ENCODE data around the gene SLC22A6.

SLC22A6 gene

GRCh38 chr11:62983536-62984199 is 1.1 kb downstream of the SLC22A6 start:
- H2BK120ac ChIP-seq (ENCODE audit: low read depth, low read length): no peak overlapping the region
- H3K23ac ChIP-seq (ENCODE audit: low read length): no peak overlapping the region
- H3K36me3 ChIP-seq (ENCODE audit: control insufficient read depth, insufficient read depth, low read length): no peaks in the 10 kb centered on the region
- no peak overlapping the region for H3K4ac ChIP-seq (ENCODE audit: low read depth, low read length)
- no peak for DNase-seq
- no peak overlapping the region for H4K8ac ChIP-seq (ENCODE audit: low read depth, low read length)
- H3K79me1 ChIP-seq (ENCODE audit: low read length): no peaks in the 10 kb centered on the region
- no peak overlapping the region for H3K4me2 ChIP-seq (ENCODE audit: low read length)
- H2AK5ac ChIP-seq (ENCODE audit: low read length): no peak overlapping the region
- H3K9ac ChIP-seq (ENCODE audit: low read length): no peak overlapping the region
- no peak overlapping the region for H2BK15ac ChIP-seq (replicated peaks; ENCODE audit: low read depth)
- H2BK5ac ChIP-seq (ENCODE audit: low read length): no peak overlapping the region
- H3K27ac ChIP-seq (ENCODE audit: low read depth, low read length): no peak overlapping the region
- H3K4me1 ChIP-seq (ENCODE audit: control insufficient read depth, low read depth, low read length): no peaks in the 10 kb centered on the region
- no CpG with 5 or more reads among the region's 13 CpGs for WGBS (ENCODE audit: extremely low coverage, insufficient coverage, low lambda C conversion rate)
- H3K27me3 ChIP-seq (ENCODE audit: insufficient read depth, low read length, poor library complexity): no peaks in the 10 kb centered on the region
- no peak overlapping the region for H3K4me3 ChIP-seq (ENCODE audit: low read length)
- H3K79me2 ChIP-seq (ENCODE audit: control insufficient read depth, insufficient read depth, low read length): no peaks in the 10 kb centered on the region
- no peak overlapping the region for H3K56ac ChIP-seq (ENCODE audit: low read length)
- no peak overlapping the region for H4K5ac ChIP-seq (ENCODE audit: low read length)
- no peak overlapping the region for H3K18ac ChIP-seq (ENCODE audit: low read length)

DNA sequence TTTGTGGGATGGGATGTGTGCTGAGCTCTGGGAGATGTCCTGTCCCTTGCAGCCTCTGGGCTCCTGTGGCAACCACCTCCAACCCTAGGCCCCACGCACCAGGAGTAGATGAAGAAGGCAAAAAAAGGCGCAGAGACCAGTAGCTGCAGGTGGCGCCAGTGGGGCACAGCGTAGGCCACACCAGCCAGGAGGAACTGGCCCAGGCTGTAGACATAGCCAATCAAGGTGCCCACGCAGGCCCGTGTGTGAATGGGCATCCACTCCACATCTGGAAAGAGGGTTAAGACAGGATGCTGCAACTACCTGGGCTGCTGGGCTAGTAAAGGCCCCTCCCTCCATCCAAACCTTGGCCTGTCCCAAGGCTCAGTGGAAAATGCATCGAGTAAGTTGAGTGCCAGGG is 3.0 kb downstream of the SLC22A6 start:
- Histone ChIP-seq H2AK5ac (ENCODE audit: low read length) (no peak overlapping the region), H3K4me2 (ENCODE audit: low read length) (no peak overlapping the region), H2BK120ac (ENCODE audit: low read depth, low read length) (no peak overlapping the region), H3K36me3 (ENCODE audit: control insufficient read depth, insufficient read depth, low read length) (no peaks in the 10 kb centered on the region), H3K56ac (ENCODE audit: low read length) (no peak overlapping the region), H4K8ac (ENCODE audit: low read depth, low read length) (no peak overlapping the region), H3K4me3 (ENCODE audit: low read length) (no peak overlapping the region), H3K79me2 (ENCODE audit: control insufficient read depth, insufficient read depth, low read length) (no peaks in the 10 kb centered on the region), H3K27ac (ENCODE audit: low read depth, low read length) (no peak overlapping the region), H3K4me1 (ENCODE audit: control insufficient read depth, low read depth, low read length) (no peaks in the 10 kb centered on the region), H3K9ac (ENCODE audit: low read length) (no peak overlapping the region), H2BK15ac (replicated peaks; ENCODE audit: low read depth) (no peak overlapping the region), H4K5ac (ENCODE audit: low read length) (no peak overlapping the region), H3K4ac (ENCODE audit: low read depth, low read length) (no peak overlapping the region), H3K27me3 (ENCODE audit: insufficient read depth, low read length, poor library complexity) (no peaks in the 10 kb centered on the region), H3K79me1 (ENCODE audit: low read length) (no peaks in the 10 kb centered on the region), H3K23ac (ENCODE audit: low read length) (no peak overlapping the region), H3K18ac (ENCODE audit: low read length) (no peak overlapping the region), H2BK5ac (ENCODE audit: low read length) (no peak overlapping the region)
- peak; percentile 26 for DNase-seq
- no CpG with 5 or more reads among the region's 7 CpGs for WGBS (ENCODE audit: extremely low coverage, insufficient coverage, low lambda C conversion rate)

GRCh38 chr11:62980133-62980760 is 4.5 kb downstream of the SLC22A6 start:
- no peak overlapping the region for H2BK5ac ChIP-seq (ENCODE audit: low read length)
- H2BK15ac ChIP-seq (replicated peaks; ENCODE audit: low read depth): no peak overlapping the region
- no peaks in the 10 kb centered on the region for H3K4me1 ChIP-seq (ENCODE audit: control insufficient read depth, low read depth, low read length)
- no peak overlapping the region for H2BK120ac ChIP-seq (ENCODE audit: low read depth, low read length)
- peak; percentile 37 for DNase-seq
- no peak overlapping the region for H3K4ac ChIP-seq (ENCODE audit: low read depth, low read length)
- no peak overlapping the region for H3K27ac ChIP-seq (ENCODE audit: low read depth, low read length)
- H3K9ac ChIP-seq (ENCODE audit: low read length): no peak overlapping the region
- no peaks in the 10 kb centered on the region for H3K79me2 ChIP-seq (ENCODE audit: control insufficient read depth, insufficient read depth, low read length)
- no peak overlapping the region for H3K4me3 ChIP-seq (ENCODE audit: low read length)
- no peaks in the 10 kb centered on the region for H3K27me3 ChIP-seq (ENCODE audit: insufficient read depth, low read length, poor library complexity)
- no peak overlapping the region for H3K56ac ChIP-seq (ENCODE audit: low read length)
- no peaks in the 10 kb centered on the region for H3K79me1 ChIP-seq (ENCODE audit: low read length)
- WGBS (ENCODE audit: extremely low coverage, insufficient coverage, low lambda C conversion rate): no CpG with 5 or more reads among the region's 1 CpG
- H4K5ac ChIP-seq (ENCODE audit: low read length): no peak overlapping the region
- H2AK5ac ChIP-seq (ENCODE audit: low read length): no peak overlapping the region
- H4K8ac ChIP-seq (ENCODE audit: low read depth, low read length): no peak overlapping the region
- H3K18ac ChIP-seq (ENCODE audit: low read length): no peak overlapping the region
- H3K23ac ChIP-seq (ENCODE audit: low read length): no peak overlapping the region
- no peaks in the 10 kb centered on the region for H3K36me3 ChIP-seq (ENCODE audit: control insufficient read depth, insufficient read depth, low read length)
- no peak overlapping the region for H3K4me2 ChIP-seq (ENCODE audit: low read length)

GRCh38 chr11:62976109-62976508 is 8.7 kb downstream of the SLC22A6 start:
- H3K27me3 ChIP-seq (ENCODE audit: insufficient read depth, low read length, poor library complexity): no peaks in the 10 kb centered on the region
- H3K27ac ChIP-seq (ENCODE audit: low read depth, low read length): no peak overlapping the region
- no peak overlapping the region for H3K23ac ChIP-seq (ENCODE audit: low read length)
- no peak overlapping the region for H2AK5ac ChIP-seq (ENCODE audit: low read length)
- no peak overlapping the region for H4K8ac ChIP-seq (ENCODE audit: low read depth, low read length)
- no peak overlapping the region for H3K4me3 ChIP-seq (ENCODE audit: low read length)
- no peak overlapping the region for H2BK15ac ChIP-seq (replicated peaks; ENCODE audit: low read depth)
- no peak overlapping the region for H3K4ac ChIP-seq (ENCODE audit: low read depth, low read length)
- H3K79me2 ChIP-seq (ENCODE audit: control insufficient read depth, insufficient read depth, low read length): no peaks in the 10 kb centered on the region
- no peak overlapping the region for H4K5ac ChIP-seq (ENCODE audit: low read length)
- H2BK5ac ChIP-seq (ENCODE audit: low read length): no peak overlapping the region
- H3K36me3 ChIP-seq (ENCODE audit: control insufficient read depth, insufficient read depth, low read length): no peaks in the 10 kb centered on the region
- no peaks in the 10 kb centered on the region for H3K4me1 ChIP-seq (ENCODE audit: control insufficient read depth, low read depth, low read length)
- DNase-seq: peak; percentile 28
- H3K18ac ChIP-seq (ENCODE audit: low read length): no peak overlapping the region
- no CpG with 5 or more reads among the region's 5 CpGs for WGBS (ENCODE audit: extremely low coverage, insufficient coverage, low lambda C conversion rate)
- H3K4me2 ChIP-seq (ENCODE audit: low read length): no peak overlapping the region
- H3K9ac ChIP-seq (ENCODE audit: low read length): no peak overlapping the region
- no peaks in the 10 kb centered on the region for H3K79me1 ChIP-seq (ENCODE audit: low read length)
- H3K56ac ChIP-seq (ENCODE audit: low read length): no peak overlapping the region
- H2BK120ac ChIP-seq (ENCODE audit: low read depth, low read length): no peak overlapping the region

- no peak overlapping the region for H3K27ac ChIP-seq (ENCODE audit: low read depth, low read length)
- no peak overlapping the region for H3K18ac ChIP-seq (ENCODE audit: low read length)
- H3K56ac ChIP-seq (ENCODE audit: low read length): no peak overlapping the region
- no peak overlapping the region for H2BK120ac ChIP-seq (ENCODE audit: low read depth, low read length)
- H3K9ac ChIP-seq (ENCODE audit: low read length): no peak overlapping the region
- H3K4me1 ChIP-seq (ENCODE audit: control insufficient read depth, low read depth, low read length): no peaks in the 10 kb centered on the region
- WGBS (ENCODE audit: extremely low coverage, insufficient coverage, low lambda C conversion rate): no CpG with 5 or more reads among the region's 9 CpGs
- H3K36me3 ChIP-seq (ENCODE audit: control insufficient read depth, insufficient read depth, low read length): no peaks in the 10 kb centered on the region
- H3K27me3 ChIP-seq (ENCODE audit: insufficient read depth, low read length, poor library complexity): no peaks in the 10 kb centered on the region
- H3K4ac ChIP-seq (ENCODE audit: low read depth, low read length): no peak overlapping the region
- H2BK5ac ChIP-seq (ENCODE audit: low read length): no peak overlapping the region
- DNase-seq: peak; percentile 59
- no peak overlapping the region for H3K23ac ChIP-seq (ENCODE audit: low read length)
- no peak overlapping the region for H2AK5ac ChIP-seq (ENCODE audit: low read length)
- H3K4me2 ChIP-seq (ENCODE audit: low read length): no peak overlapping the region
- no peaks in the 10 kb centered on the region for H3K79me1 ChIP-seq (ENCODE audit: low read length)
- H3K4me3 ChIP-seq (ENCODE audit: low read length): no peak overlapping the region
- H2BK15ac ChIP-seq (replicated peaks; ENCODE audit: low read depth): no peak overlapping the region
- H4K8ac ChIP-seq (ENCODE audit: low read depth, low read length): no peak overlapping the region
- H4K5ac ChIP-seq (ENCODE audit: low read length): no peak overlapping the region
- H3K79me2 ChIP-seq (ENCODE audit: control insufficient read depth, insufficient read depth, low read length): no peaks in the 10 kb centered on the region
Observed at GRCh38 chr11:62974848-62975522, 9.8 kb downstream of the SLC22A6 start.

All from mesendoderm (in vitro differentiated cells).